HCT116 (cell line): ENCODE measurements around the gene GNG10.

Source experiments
- EGR1 ChIP-seq: IDR thresholded peaks from 2 replicates; pipeline ENCODE4 v1.6.1; 2012; ENCODE audit warnings: low read depth
- FOSL1 ChIP-seq: IDR thresholded peaks from 2 replicates; pipeline ENCODE4 v1.6.1; 2012; ENCODE audit warnings: low read depth
- POLR2A ChIP-seq: IDR thresholded peaks from 2 replicates; pipeline ENCODE4 v1.7.0; 2011; ENCODE audit warnings: borderline replicate concordance; ENCODE audit not compliant: insufficient read depth, insufficient read length; ENCODE audit errors: extremely low read depth
- POLR2AphosphoS5 ChIP-seq: IDR thresholded peaks from 2 replicates; pipeline ENCODE4 v1.6.1; 2011; ENCODE audit warnings: mild to moderate bottlenecking, low read depth, low read length, moderate library complexity
- SP1 ChIP-seq: IDR thresholded peaks from 2 replicates; pipeline ENCODE4 v1.6.1; 2012; ENCODE audit warnings: low read depth
- SRF ChIP-seq: IDR thresholded peaks from 2 replicates; pipeline ENCODE4 v1.6.1; 2012; ENCODE audit warnings: low read depth
- TF ChIP-seq, protein P1 (sequence below): IDR thresholded peaks from 2 replicates; pipeline ENCODE4 v1.6.1; 2012; ENCODE audit warnings: low read depth
- TF ChIP-seq, protein P2 (sequence below), 3 experiments: fragments of 200-600 bp in 1 of 3; sonication (generic) in 1 of 3; IDR thresholded peaks in 2 of 3; conservative IDR thresholded peaks in 1 of 3; 2 replicates each; pipeline ENCODE4 v1.5.1; 2012 to 2017; ENCODE audit warnings: low read depth in 2 of 3, low read length in 2 of 3, antibody characterized with exemption in 1 of 3, borderline replicate concordance in 1 of 3, control low read depth in 1 of 3, mild to moderate bottlenecking in 1 of 3, mixed read lengths in 1 of 3, mixed run types in 1 of 3, moderate library complexity in 1 of 3; ENCODE audit not compliant: insufficient read depth in 1 of 3
- TF ChIP-seq, protein P3 (sequence below): IDR thresholded peaks from 2 replicates; pipeline ENCODE4 v1.6.1; 2012

DNA sequence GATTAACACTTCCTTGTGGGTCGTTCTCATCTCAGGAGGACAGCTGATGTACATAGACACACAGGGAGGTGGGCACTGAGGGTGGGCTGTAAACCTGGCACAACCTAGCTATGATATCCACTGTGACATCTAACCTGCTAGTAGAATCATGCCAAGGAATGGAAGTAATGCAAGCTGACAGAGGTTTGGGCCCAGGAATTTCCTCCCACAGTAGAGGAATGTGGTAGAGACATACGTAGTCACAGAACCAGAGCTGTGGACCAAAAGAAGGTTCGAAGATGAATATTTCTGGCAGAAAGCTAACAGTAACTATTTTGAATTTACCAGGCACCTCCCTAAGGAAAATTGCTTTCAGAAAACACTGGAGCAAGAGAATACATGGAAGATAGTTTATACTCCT, 45.5 kb upstream of the GNG10 start:
- TF ChIP-seq, protein P1, sequence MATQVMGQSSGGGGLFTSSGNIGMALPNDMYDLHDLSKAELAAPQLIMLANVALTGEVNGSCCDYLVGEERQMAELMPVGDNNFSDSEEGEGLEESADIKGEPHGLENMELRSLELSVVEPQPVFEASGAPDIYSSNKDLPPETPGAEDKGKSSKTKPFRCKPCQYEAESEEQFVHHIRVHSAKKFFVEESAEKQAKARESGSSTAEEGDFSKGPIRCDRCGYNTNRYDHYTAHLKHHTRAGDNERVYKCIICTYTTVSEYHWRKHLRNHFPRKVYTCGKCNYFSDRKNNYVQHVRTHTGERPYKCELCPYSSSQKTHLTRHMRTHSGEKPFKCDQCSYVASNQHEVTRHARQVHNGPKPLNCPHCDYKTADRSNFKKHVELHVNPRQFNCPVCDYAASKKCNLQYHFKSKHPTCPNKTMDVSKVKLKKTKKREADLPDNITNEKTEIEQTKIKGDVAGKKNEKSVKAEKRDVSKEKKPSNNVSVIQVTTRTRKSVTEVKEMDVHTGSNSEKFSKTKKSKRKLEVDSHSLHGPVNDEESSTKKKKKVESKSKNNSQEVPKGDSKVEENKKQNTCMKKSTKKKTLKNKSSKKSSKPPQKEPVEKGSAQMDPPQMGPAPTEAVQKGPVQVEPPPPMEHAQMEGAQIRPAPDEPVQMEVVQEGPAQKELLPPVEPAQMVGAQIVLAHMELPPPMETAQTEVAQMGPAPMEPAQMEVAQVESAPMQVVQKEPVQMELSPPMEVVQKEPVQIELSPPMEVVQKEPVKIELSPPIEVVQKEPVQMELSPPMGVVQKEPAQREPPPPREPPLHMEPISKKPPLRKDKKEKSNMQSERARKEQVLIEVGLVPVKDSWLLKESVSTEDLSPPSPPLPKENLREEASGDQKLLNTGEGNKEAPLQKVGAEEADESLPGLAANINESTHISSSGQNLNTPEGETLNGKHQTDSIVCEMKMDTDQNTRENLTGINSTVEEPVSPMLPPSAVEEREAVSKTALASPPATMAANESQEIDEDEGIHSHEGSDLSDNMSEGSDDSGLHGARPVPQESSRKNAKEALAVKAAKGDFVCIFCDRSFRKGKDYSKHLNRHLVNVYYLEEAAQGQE, result no peak
- TF ChIP-seq, protein P2, sequence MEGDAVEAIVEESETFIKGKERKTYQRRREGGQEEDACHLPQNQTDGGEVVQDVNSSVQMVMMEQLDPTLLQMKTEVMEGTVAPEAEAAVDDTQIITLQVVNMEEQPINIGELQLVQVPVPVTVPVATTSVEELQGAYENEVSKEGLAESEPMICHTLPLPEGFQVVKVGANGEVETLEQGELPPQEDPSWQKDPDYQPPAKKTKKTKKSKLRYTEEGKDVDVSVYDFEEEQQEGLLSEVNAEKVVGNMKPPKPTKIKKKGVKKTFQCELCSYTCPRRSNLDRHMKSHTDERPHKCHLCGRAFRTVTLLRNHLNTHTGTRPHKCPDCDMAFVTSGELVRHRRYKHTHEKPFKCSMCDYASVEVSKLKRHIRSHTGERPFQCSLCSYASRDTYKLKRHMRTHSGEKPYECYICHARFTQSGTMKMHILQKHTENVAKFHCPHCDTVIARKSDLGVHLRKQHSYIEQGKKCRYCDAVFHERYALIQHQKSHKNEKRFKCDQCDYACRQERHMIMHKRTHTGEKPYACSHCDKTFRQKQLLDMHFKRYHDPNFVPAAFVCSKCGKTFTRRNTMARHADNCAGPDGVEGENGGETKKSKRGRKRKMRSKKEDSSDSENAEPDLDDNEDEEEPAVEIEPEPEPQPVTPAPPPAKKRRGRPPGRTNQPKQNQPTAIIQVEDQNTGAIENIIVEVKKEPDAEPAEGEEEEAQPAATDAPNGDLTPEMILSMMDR (IDR thresholded peaks at IDR 0.05 in 2 of 3, conservative IDR thresholded peaks at IDR 0.05 in 1 of 3; ENCODE audit: borderline replicate concordance in 1 of 3, insufficient read depth in 1 of 3, low read depth in 2 of 3, low read length in 2 of 3), result no peak
- TF ChIP-seq SRF (no peak), SP1 (no peak), EGR1 (no peak), POLR2A (no peak), FOSL1 (no peak), POLR2AphosphoS5 (no peak)
- TF ChIP-seq, protein P3, sequence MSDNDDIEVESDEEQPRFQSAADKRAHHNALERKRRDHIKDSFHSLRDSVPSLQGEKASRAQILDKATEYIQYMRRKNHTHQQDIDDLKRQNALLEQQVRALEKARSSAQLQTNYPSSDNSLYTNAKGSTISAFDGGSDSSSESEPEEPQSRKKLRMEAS, result no peak
